Fibroblast of the aortic adventitia (primary cell): ENCODE measurements around the gene SPACA7. TPM values are rescaled to one million over a fixed set of nuclear protein-coding genes. Genes with fewer than 3 reads are reported as not detected.

Experiments used
- DNase-seq: peaks from one replicate; pipeline ENCODE4 v3.0.0-alpha.2; 2010; ENCODE audit warnings: low read depth
- H3K4me3 ChIP-seq: 2 replicates; pipeline ENCODE4 v1.5.1; 2011; ENCODE audit warnings: low read depth, mild to moderate bottlenecking, control low read depth, low read length, moderate library complexity
- total RNA-seq: library from RNA; depleted of rRNA; stranded (reverse); fragments of >200 nt; gene quantifications from 2 replicates; pipeline ENCODE4 v1.2.3, GENCODE V29; 2012; ENCODE audit warnings: low replicate concordance
- TF ChIP-seq, protein P1 (sequence below): IDR thresholded peaks from 2 replicates; pipeline ENCODE4 v1.5.1; 2011; ENCODE audit warnings: mild to moderate bottlenecking, low read length, control low read depth, inconsistent platforms; ENCODE audit not compliant: insufficient read depth

The SPACA7 gene
- total RNA-seq, 1 donor: not detected

DNA sequence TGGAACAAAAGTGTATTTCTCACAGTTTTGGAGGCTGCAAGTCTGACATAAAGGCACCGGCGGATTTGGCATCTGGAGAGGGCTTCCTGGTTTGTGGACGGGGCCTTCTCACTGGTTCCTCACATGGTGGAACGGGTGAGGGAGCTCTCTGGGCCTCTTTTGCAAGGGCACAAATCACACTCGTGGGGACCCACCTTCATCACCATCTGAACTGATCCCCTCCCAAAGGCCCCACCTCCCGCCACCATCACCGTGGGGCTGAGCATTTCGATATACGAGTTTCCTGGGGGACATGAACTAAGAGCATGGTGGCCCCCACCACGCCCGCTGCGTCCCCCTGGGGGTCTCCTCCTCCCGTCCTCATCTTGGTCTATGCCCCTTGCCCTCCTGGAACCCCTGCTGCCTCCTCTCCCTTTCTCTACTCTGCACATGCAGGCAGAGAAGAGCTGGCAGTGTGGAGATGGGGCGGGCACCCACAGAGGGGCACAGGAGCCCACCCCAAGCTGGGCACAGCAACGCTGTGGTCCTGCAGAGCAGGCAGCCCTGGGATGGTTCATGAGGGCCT is 20.8 kb upstream of the SPACA7 start:
- no peak overlapping the region for H3K4me3 ChIP-seq
- TF ChIP-seq, protein P1, sequence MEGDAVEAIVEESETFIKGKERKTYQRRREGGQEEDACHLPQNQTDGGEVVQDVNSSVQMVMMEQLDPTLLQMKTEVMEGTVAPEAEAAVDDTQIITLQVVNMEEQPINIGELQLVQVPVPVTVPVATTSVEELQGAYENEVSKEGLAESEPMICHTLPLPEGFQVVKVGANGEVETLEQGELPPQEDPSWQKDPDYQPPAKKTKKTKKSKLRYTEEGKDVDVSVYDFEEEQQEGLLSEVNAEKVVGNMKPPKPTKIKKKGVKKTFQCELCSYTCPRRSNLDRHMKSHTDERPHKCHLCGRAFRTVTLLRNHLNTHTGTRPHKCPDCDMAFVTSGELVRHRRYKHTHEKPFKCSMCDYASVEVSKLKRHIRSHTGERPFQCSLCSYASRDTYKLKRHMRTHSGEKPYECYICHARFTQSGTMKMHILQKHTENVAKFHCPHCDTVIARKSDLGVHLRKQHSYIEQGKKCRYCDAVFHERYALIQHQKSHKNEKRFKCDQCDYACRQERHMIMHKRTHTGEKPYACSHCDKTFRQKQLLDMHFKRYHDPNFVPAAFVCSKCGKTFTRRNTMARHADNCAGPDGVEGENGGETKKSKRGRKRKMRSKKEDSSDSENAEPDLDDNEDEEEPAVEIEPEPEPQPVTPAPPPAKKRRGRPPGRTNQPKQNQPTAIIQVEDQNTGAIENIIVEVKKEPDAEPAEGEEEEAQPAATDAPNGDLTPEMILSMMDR: no peak
- DNase-seq: no peak

DNA sequence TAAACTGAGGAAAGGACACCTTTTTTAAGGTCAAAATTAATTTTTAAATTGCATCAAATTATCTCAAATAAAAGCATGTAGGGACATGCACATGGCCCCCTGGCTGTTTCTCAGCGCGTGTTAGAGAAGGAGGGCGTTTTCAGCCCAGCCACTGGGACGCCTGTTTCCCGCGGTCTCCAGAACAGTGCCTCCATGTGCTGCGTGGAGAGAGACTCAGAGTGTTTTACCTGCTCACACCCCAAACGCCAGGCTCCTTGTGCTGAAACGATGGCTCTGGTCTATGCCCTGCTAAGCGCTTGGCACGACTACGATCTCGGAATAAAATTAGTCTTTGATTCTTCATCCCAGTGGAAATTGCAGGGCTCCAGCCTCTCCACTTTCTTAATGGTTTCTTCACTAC is 20.0 kb upstream of the SPACA7 start:
- TF ChIP-seq, protein P1: no peak
- no peak overlapping the region for H3K4me3 ChIP-seq
- DNase-seq: no peak

DNA sequence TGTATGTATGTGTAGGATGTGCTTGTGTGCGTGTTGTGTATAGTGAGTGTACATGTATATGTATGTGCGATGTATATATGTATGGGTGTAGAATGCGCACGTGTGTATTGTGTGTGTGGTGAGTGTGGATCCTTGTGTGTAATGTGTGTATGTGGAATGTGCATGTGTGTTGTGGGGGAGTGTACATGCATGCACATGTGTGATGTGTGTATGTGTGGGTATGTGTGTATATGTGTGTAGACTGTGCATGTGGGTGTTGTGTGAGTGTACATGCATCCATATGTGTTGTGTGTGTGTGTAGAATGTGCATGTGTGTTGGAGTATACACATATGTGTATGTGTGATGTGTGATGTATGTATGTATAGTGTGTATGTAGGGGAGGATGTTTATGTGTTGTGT is 18.0 kb upstream of the SPACA7 start:
- DNase-seq: no peak
- TF ChIP-seq, protein P1: no peak
- no peak overlapping the region for H3K4me3 ChIP-seq

DNA sequence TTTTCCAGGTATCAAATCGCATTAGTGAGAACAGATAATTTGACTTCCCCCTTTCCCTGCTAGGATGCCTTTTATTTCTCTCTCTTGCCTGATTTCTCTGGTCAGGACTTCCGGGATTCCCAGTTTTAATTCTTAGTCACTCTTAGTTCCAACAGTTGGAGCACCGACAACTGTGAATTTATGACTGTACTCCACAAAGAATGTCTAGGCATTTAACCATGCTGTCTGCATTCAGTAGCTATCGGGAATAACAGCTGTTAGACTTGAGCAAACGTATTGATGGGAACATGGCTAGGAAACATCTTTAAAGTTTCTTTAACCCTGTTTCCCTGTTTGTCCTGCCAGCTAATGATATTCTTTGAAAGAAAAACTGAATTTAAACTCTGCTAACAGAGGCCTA is 14.1 kb upstream of the SPACA7 start:
- no peak overlapping the region for H3K4me3 ChIP-seq
- TF ChIP-seq, protein P1: no peak
- no peak for DNase-seq

DNA sequence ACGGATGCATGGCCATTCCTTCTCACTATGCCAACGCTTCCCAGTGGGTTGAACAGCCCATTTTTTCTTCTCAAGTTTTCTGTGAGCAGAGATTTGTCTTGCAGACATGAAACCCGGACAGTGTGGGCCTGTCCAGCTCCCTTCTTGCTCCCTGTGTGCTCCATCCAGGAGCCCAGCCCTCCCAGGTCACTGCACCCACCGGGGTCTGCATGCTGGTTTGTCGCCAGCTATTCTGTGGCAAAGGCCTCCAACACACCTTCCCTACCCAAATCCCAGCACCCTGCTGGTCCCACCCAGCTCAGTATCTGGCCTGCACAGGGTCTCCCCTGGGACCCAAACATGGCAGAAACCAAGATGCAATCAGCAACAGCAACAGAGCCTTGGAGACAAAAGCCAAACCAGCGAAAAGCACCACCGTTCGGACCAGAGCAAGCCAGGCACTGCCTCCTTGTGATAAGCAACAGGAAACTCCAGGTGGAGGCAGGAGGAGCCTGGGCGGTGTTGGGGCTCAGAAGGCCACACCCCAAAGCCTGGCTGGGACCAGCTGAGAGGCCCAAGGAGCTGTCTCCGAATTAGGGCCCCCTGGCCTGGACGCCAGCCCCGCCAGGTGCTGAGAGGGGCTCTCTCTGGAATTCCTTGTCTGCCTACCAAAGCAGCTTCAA is 12.2 kb upstream of the SPACA7 start:
- DNase-seq: no peak
- H3K4me3 ChIP-seq: no peak overlapping the region
- TF ChIP-seq, protein P1: no peak

DNA sequence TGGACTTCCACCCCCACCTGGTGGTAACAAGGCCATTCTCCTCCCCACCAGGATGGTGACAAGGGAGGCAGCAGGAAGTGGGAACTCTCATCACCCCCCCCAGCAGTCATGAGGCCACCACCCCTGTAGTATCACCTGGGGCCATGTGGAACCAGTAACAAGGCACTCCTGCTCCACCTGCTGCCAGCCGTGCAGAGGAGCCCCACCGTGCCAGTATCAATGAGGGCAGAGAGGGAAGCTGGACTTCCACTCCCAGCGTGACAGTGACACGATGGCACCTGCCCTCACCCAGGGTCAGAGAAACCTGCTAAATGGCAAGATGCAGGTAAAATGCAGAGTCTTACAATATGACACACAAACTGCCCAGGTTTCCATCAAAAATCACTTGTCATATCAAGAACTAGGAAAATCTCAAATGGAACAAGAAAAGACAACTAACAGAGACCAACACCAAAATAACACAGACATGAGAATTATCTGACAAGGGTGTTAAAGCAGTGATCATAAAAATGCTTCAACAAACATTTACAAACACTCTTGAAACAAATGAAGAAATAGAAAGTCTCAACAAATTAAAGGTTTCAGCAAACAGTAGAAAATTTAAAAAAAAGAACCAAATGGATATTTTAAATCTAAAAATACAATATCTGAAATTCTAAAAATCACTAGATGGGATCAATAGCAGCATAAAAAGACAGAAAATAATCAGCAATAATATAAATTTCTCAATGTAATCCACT is 9.1 kb upstream of the SPACA7 start:
- H3K4me3 ChIP-seq: no peak overlapping the region
- TF ChIP-seq, protein P1: no peak
- no peak for DNase-seq
